Vagina (tissue), 2 donors: ENCODE data around the gene CDKN1B.

ENCODE experiments used
- CTCF ChIP-seq, 3 experiments: fragments of 450-650 bp in 2 of 3; fragments of 200-600 bp in 1 of 3; sonication (generic) in 1 of 3; IDR thresholded peaks; one replicate each; pipeline ENCODE4 v1.5.1; 2017 to 2019; ENCODE audit warnings: antibody characterized with exemption in 3 of 3, mild to moderate bottlenecking in 2 of 3, moderate library complexity in 2 of 3
- POLR2A ChIP-seq, 2 donors: fragments of 450-650 bp; IDR thresholded peaks; one replicate each; pipeline ENCODE4 v1.6.1; 2017; ENCODE audit warnings: antibody characterized with exemption in 2 of 2, mild to moderate bottlenecking in 2 of 2, moderate library complexity in 2 of 2

GRCh38 chr12:12715128-12715458 is 2.1 kb upstream of the CDKN1B start:
- TF ChIP-seq CTCF (IDR thresholded peaks at IDR 0.05) (no peak), POLR2A (IDR thresholded peaks at IDR 0.05) (no peak)
